ENCODE measurements around the gene ARHGEF18.

GRCh38 chr19:7397687-7398086, 49.0 kb downstream of the ARHGEF18 start:
- TF ChIP-seq POLR2AphosphoS5 (IDR thresholded peaks at IDR 0.05) (no peak), POLR2A (IDR thresholded peaks at IDR 0.05) (no peak), CTCF (IDR thresholded peaks at IDR 0.05) (no peak), EP300 (IDR thresholded peaks at IDR 0.05) (no peak)

Measured in gastroesophageal sphincter (tissue), 3 donors.